Natural killer cell (primary cell): ENCODE measurements around the gene ADPRH. TPM values are rescaled to one million over a fixed set of nuclear protein-coding genes. Genes with fewer than 3 reads are reported as not detected.
"Not testable (repeated sequence)": the region's sequence is repeated elsewhere in the genome, so short reads cannot be mapped to it uniquely, and the experiment has no call there.

ENCODE experiments used
- ATAC-seq, 3 donors: fragments of 150-1000 bp in 2 of 3; fragments of 200-7000 bp in 1 of 3; cut with Tn5 transposase; 1 replicate in 1 of 3; 2 replicates in 2 of 3; pipeline ENCODE4 v1.10.0; 2021; ENCODE audit warnings: mild to moderate bottlenecking in 2 of 3, moderate library complexity in 2 of 3
- DNase-seq, 2 donors: peaks; one replicate each; pipeline versions ENCODE4 v3.0.0 to v3.0.0-alpha.2; 2013 to 2021; ENCODE audit warnings: mixed read lengths in 1 of 2
- H3K27ac ChIP-seq: one replicate; pipeline ENCODE4 v1.5.1; 2013; ENCODE audit warnings: mild to moderate bottlenecking, low read length
- H3K27me3 ChIP-seq: one replicate; pipeline ENCODE4 v1.6.1; 2013; ENCODE audit warnings: low read length; ENCODE audit not compliant: control insufficient read depth, insufficient read depth
- H3K36me3 ChIP-seq: one replicate; pipeline ENCODE4 v1.6.1; 2013; ENCODE audit warnings: low read length; ENCODE audit not compliant: control insufficient read depth, insufficient read depth
- H3K4me1 ChIP-seq: one replicate; pipeline ENCODE4 v1.6.1; 2013; ENCODE audit warnings: low read length; ENCODE audit not compliant: control insufficient read depth, insufficient read depth
- H3K4me3 ChIP-seq: one replicate; pipeline ENCODE4 v1.5.1; 2013; ENCODE audit warnings: low read length
- H3K9me3 ChIP-seq: one replicate; pipeline ENCODE4 v1.6.1; 2013; ENCODE audit warnings: low read length; ENCODE audit not compliant: control insufficient read depth, insufficient read depth
- H3K27ac Mint-ChIP-seq, 2 donors: one replicate each; pipeline ENCODE4 v1.8.0; 2022; ENCODE audit warnings: mild to moderate bottlenecking in 2 of 2, mixed read lengths in 2 of 2, moderate library complexity in 1 of 2
- H3K27me3 Mint-ChIP-seq, 2 donors: one replicate each; pipeline ENCODE4 v1.8.0; 2022; ENCODE audit warnings: low read depth in 2 of 2, mixed read lengths in 2 of 2
- H3K36me3 Mint-ChIP-seq: one replicate; pipeline ENCODE4 v1.8.0; 2022; ENCODE audit warnings: mixed read lengths
- H3K4me1 Mint-ChIP-seq, 2 donors: one replicate each; pipeline ENCODE4 v1.8.0; 2022; ENCODE audit warnings: mixed read lengths in 2 of 2
- H3K4me3 Mint-ChIP-seq: one replicate; pipeline ENCODE4 v1.8.0; 2022; ENCODE audit warnings: mild to moderate bottlenecking, moderate library complexity, mixed read lengths
- H3K9me3 Mint-ChIP-seq, 2 donors: one replicate each; pipeline ENCODE4 v1.8.0; 2022; ENCODE audit warnings: mixed read lengths in 2 of 2
- WGBS: methylation state at CpG from one replicate; pipeline ENCODE4 v1.1.7; 2013; ENCODE audit warnings: missing lambda C conversion rate; ENCODE audit not compliant: insufficient coverage; 5-methylcytosine and 5-hydroxymethylcytosine counted together
- intact Hi-C: fragments of 100-400 bp; cut with micrococcal nuclease; formaldehyde crosslinking; loops from one replicate; pipeline ENCODE4 v1.14.2; 2022
- total RNA-seq, 4 donors: library from RNA; stranded (reverse); fragments of 120-200 nt in 1 of 4; gene quantifications; one replicate each; pipeline versions ENCODE4 v1.2.3 to v1.2.4, GENCODE V29; 2013 to 2022
- TF ChIP-seq, protein P1 (sequence below): fragments of 200-600 bp; IDR thresholded peaks from one replicate; pipeline ENCODE4 v1.8.0; 2022; ENCODE audit warnings: antibody characterized with exemption

ADPRH gene
- total RNA-seq, 3 donors from 2014 or later (not counting 1 experiment from before 2014, with no cell fraction given), result 3.8 to 6.2 (median 4.5) TPM

DNA sequence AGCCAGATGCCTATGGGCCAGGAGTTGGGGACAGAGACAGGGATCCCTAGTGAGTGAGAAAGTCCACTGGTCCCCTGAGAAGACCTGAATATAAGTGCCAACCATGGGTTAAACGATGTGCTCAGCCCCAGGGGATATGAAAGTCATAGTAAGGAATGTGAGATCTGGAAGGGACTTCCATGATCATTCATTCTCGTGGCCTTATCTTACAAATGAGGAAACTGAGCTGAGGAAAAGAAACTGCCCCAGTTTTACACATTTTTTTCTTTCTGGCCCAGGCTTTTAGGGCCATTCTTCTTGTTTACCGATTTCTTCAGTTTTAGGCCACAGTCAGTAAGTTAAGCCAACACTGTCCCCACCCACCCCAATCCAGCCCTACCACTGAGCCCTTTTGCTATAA lies 31.0 kb upstream of the ADPRH start:
- Mint-ChIP-seq H3K9me3 (no peaks in the 10 kb centered on the region), H3K4me1 (no peaks in the 10 kb centered on the region), H3K4me3 (no peak overlapping the region), H3K36me3 (no peaks in the 10 kb centered on the region), H3K27ac (no peak overlapping the region), H3K27me3 (peaks cover 0 to 3% of the 10 kb centered on the region in 2 donors)
- no peak for ATAC-seq
- H3K4me1 ChIP-seq, result no peaks in the 10 kb centered on the region
- no peaks in the 10 kb centered on the region for H3K27me3 ChIP-seq
- no peak overlapping the region for H3K4me3 ChIP-seq
- intact Hi-C loops, result no loop called here
- no peak overlapping the region for H3K27ac ChIP-seq
- no peaks in the 10 kb centered on the region for H3K9me3 ChIP-seq
- 53% methylated on average over 3 of the region's 3 CpGs for WGBS
- no peak for DNase-seq
- TF ChIP-seq, protein P1, sequence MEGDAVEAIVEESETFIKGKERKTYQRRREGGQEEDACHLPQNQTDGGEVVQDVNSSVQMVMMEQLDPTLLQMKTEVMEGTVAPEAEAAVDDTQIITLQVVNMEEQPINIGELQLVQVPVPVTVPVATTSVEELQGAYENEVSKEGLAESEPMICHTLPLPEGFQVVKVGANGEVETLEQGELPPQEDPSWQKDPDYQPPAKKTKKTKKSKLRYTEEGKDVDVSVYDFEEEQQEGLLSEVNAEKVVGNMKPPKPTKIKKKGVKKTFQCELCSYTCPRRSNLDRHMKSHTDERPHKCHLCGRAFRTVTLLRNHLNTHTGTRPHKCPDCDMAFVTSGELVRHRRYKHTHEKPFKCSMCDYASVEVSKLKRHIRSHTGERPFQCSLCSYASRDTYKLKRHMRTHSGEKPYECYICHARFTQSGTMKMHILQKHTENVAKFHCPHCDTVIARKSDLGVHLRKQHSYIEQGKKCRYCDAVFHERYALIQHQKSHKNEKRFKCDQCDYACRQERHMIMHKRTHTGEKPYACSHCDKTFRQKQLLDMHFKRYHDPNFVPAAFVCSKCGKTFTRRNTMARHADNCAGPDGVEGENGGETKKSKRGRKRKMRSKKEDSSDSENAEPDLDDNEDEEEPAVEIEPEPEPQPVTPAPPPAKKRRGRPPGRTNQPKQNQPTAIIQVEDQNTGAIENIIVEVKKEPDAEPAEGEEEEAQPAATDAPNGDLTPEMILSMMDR, result no peak
- H3K36me3 ChIP-seq, result no peaks in the 10 kb centered on the region

DNA sequence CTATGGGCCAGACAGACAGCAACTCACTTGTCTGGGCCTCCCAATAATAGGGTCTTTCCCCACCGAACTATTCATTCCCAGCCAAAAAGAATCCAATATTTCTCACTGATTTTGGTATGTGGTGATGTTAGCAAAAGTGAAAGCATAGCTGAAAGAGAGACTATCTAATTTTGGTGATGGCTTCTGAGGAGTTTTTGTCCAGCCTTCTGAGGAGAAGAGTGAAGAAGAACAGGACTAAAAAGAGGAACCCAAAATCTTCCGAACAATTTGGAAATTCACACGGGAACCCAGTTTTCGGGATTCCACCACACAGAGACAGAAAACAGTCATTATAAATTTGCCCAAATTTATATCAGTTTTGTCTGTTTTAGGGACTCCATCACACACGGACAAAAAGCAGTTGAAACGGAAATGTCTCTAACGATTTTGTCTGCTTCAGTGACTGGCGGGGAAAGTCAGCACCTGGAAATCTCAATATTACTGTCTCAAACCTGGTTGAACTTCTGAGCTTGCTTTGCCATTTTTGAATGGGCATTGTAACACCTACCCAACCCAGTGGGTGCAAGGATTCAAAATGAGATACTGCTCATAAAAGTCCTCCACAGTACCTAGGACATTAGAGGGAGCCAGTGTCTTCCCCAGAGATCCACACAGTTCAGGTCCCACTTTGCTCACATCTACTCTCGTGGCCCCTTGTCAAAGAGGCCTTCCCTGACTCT lies 28.9 kb upstream of the ADPRH start:
- Mint-ChIP-seq H3K9me3 (no peaks in the 10 kb centered on the region), H3K27me3 (peaks cover 0 to 3% of the 10 kb centered on the region in 2 donors), H3K4me1 (no peaks in the 10 kb centered on the region), H3K36me3 (no peaks in the 10 kb centered on the region), H3K27ac (no peak overlapping the region), H3K4me3 (no peak overlapping the region)
- no peaks in the 10 kb centered on the region for H3K4me1 ChIP-seq
- H3K36me3 ChIP-seq, result no peaks in the 10 kb centered on the region
- no peak for ATAC-seq
- no peak for DNase-seq
- H3K4me3 ChIP-seq, result no peak overlapping the region
- intact Hi-C loops, result no loop called here
- TF ChIP-seq, protein P1, result no peak
- no peaks in the 10 kb centered on the region for H3K27me3 ChIP-seq
- no peaks in the 10 kb centered on the region for H3K9me3 ChIP-seq
- 80% methylated on average over 9 of the region's 9 CpGs for WGBS
- H3K27ac ChIP-seq, result no peak overlapping the region

DNA sequence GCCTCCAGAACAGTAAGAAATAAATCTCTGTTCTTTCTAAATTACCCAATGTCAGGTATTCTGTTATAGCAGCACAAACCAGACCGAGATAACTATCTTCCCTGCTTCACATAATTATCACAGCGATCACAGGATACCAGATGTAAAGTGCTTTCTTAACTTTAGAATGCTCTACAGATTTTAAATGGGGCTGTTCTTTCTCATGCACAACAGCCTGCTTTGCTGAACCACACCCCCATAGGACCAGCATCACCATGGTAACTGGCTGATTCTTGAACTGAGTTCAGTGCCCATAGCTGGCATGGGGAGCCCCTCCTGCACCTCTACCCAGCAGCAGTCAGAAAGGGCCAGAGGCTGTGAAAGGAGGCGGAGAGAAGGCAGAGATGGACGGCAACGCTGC lies 27.7 kb upstream of the ADPRH start:
- Mint-ChIP-seq H3K27ac (no peak overlapping the region), H3K36me3 (no peaks in the 10 kb centered on the region), H3K9me3 (no peaks in the 10 kb centered on the region), H3K4me1 (no peaks in the 10 kb centered on the region), H3K4me3 (no peak overlapping the region), H3K27me3 (peaks cover 0 to 3% of the 10 kb centered on the region in 2 donors)
- WGBS, result 92% methylated on average over 5 of the region's 5 CpGs
- intact Hi-C loops, result no loop called here
- Histone ChIP-seq H3K9me3 (no peaks in the 10 kb centered on the region), H3K4me3 (no peak overlapping the region), H3K36me3 (no peaks in the 10 kb centered on the region), H3K4me1 (peaks cover 3% of the 10 kb centered on the region), H3K27me3 (no peaks in the 10 kb centered on the region), H3K27ac (no peak overlapping the region)
- DNase-seq (no peak), ATAC-seq (no peak)
- TF ChIP-seq, protein P1, result no peak

DNA sequence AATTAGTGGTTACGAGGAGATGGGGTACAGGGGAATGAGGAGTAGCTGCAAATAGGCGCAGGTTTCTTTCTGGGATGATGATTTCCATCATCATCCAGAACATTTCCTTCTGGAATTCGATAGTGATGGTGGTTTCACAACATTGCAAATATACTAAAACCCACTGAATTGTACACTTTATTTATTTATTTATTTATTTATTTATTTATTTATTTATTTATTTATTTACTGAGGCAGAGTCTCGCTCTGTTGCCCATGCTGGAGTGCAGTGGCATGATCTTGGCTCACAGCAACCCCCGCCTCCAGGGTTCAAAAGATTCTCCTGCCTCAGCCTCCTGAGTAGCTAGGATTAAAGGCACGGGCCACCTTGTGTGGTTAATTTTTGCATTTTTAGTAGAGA lies 26.4 kb upstream of the ADPRH start:
- H3K27ac ChIP-seq, H3K9me3 ChIP-seq, H3K36me3 ChIP-seq, ATAC-seq, H3K4me3 Mint-ChIP-seq, H3K4me1 Mint-ChIP-seq, H3K9me3 Mint-ChIP-seq, H3K4me3 ChIP-seq, H3K36me3 Mint-ChIP-seq, H3K27me3 ChIP-seq, DNase-seq, H3K27me3 Mint-ChIP-seq, intact Hi-C loops, H3K27ac Mint-ChIP-seq, H3K4me1 ChIP-seq: not testable (repeated sequence)
- WGBS, result 91% methylated on average over 4 of the region's 6 CpGs
